IPS-15b (cell line): ENCODE measurements around the gene SRGAP2C.
"Not testable (repeated sequence)": the region's sequence is repeated elsewhere in the genome, so short reads cannot be mapped to it uniquely, and the experiment has no call there.

ENCODE experiments used
- H3K27me3 ChIP-seq: one replicate; pipeline ENCODE4 v1.6.1; 2013; ENCODE audit warnings: low read length; ENCODE audit not compliant: control insufficient read depth, insufficient read depth
- H3K36me3 ChIP-seq: one replicate; pipeline ENCODE4 v1.6.1; 2013; ENCODE audit warnings: low read length; ENCODE audit not compliant: control insufficient read depth, insufficient read depth
- H3K4me1 ChIP-seq: one replicate; pipeline ENCODE4 v1.6.1; 2013; ENCODE audit warnings: mild to moderate bottlenecking, low read length; ENCODE audit not compliant: control insufficient read depth, insufficient read depth
- H3K4me3 ChIP-seq: one replicate; pipeline ENCODE4 v1.5.1; 2013; ENCODE audit warnings: low read depth, low read length
- H3K9ac ChIP-seq: one replicate; pipeline ENCODE4 v1.6.1; 2013; ENCODE audit warnings: low read depth, mild to moderate bottlenecking, low read length
- H3K9me3 ChIP-seq: one replicate; pipeline ENCODE4 v1.6.1; 2013; ENCODE audit warnings: mild to moderate bottlenecking, low read length; ENCODE audit not compliant: control insufficient read depth, insufficient read depth

The SRGAP2C gene

GRCh38 chr1:121275435-121275834 is 90.7 kb downstream of the SRGAP2C start:
- H3K9me3 ChIP-seq, H3K27me3 ChIP-seq, H3K4me3 ChIP-seq, H3K36me3 ChIP-seq, H3K9ac ChIP-seq, H3K4me1 ChIP-seq: not testable (repeated sequence)

GRCh38 chr1:121278202-121278601 is 93.4 kb downstream of the SRGAP2C start:
- H3K4me3 ChIP-seq, H3K9me3 ChIP-seq, H3K4me1 ChIP-seq, H3K27me3 ChIP-seq, H3K36me3 ChIP-seq, H3K9ac ChIP-seq: not testable (repeated sequence)

- H3K9me3 ChIP-seq, H3K9ac ChIP-seq, H3K4me3 ChIP-seq, H3K36me3 ChIP-seq, H3K27me3 ChIP-seq, H3K4me1 ChIP-seq: not testable (repeated sequence)
These were observed 94.2 kb downstream of the SRGAP2C start for GRCh38 chr1:121278777-121279547.

DNA sequence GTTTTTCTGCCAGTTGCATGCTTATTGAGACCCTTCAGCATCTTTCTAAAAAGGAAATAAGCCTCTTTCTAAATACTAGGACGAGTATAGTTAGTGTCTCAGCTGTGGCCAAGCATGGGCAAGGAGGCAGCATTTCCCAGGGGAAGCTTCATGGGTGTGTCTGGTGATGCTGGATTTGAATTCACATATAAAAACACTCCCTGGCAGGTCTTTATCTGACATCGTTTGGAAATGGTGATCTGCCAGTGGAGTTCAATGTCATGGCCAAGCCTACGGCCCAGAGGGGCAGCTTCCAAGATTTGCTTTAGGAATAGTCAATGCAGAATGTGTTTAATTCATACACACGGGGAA is 94.7 kb downstream of the SRGAP2C start:
- not testable (repeated sequence) for H3K9me3 ChIP-seq, H3K4me1 ChIP-seq, H3K9ac ChIP-seq, H3K27me3 ChIP-seq, H3K4me3 ChIP-seq, H3K36me3 ChIP-seq

- H3K4me3 ChIP-seq, H3K36me3 ChIP-seq, H3K27me3 ChIP-seq, H3K4me1 ChIP-seq, H3K9me3 ChIP-seq, H3K9ac ChIP-seq: not testable (repeated sequence)
These were observed 96.0 kb downstream of the SRGAP2C start for GRCh38 chr1:121280699-121281317.

DNA sequence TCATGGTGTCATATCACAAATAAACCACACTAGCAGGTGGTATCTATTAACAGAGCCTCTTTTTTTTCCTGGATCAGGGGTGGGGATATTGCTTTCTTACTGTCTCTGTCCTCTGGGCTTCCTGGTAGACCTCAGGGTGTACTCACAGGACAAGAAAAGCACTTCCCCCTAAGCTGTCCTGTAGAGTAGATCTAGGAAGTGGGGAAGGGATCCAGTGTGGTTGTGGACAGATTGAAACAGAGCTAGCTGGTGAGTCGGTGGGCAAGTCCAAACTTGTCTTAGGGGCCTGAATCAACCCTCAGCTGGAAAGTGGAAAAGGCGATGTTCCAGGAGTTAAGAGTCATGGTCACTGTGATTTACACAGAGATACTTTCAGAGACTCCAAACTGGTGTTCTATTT is 96.7 kb downstream of the SRGAP2C start:
- H3K9ac ChIP-seq, H3K27me3 ChIP-seq, H3K36me3 ChIP-seq, H3K9me3 ChIP-seq, H3K4me1 ChIP-seq, H3K4me3 ChIP-seq: not testable (repeated sequence)

- not testable (repeated sequence) for H3K36me3 ChIP-seq, H3K9ac ChIP-seq, H3K4me1 ChIP-seq, H3K27me3 ChIP-seq, H3K4me3 ChIP-seq, H3K9me3 ChIP-seq
These were observed 98.9 kb downstream of the SRGAP2C start for GRCh38 chr1:121283587-121284180.

DNA sequence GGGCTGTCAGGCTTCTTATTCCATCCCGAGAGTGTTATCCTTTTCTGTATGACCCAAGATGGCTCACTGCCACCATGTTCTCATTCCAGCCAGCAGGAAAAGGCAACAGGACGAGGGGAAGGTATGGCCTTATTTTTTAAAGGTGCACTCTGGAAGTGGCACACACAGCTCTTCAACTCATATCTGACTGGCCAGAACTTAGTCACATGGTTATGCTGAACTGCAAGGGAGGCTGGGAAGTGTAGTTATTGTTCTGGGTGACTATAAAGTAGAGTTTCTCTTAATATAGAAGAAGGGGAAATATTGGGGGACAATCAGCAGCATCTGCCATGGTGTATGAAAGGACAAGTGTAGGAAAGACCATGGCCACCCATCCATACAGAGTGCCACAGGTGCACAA is 107.8 kb downstream of the SRGAP2C start:
- H3K9ac ChIP-seq, H3K36me3 ChIP-seq, H3K4me1 ChIP-seq, H3K4me3 ChIP-seq, H3K9me3 ChIP-seq, H3K27me3 ChIP-seq: not testable (repeated sequence)

- H3K4me3 ChIP-seq, H3K36me3 ChIP-seq, H3K9ac ChIP-seq: not testable (repeated sequence)
These were observed 108.8 kb downstream of the SRGAP2C start for GRCh38 chr1:121293263-121294204.

DNA sequence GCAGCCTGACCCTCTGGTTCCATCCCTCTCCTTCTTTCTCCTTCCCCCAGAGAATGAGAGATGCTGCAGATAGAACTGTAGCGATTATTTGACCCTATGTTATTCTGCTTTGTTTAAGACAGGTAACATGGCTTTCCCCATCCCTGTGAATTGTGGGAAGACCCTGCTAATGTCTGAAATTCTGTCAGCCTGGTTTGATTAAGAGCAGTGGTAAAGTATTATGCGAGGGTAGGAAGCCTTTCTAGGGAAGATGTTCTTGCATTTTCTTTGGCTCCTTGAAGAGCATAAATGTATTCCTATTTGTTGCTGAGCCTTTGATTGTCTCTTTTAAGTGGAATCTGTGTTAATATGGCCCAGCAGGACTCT is 109.4 kb downstream of the SRGAP2C start:
- not testable (repeated sequence) for H3K9ac ChIP-seq, H3K27me3 ChIP-seq, H3K4me1 ChIP-seq, H3K36me3 ChIP-seq, H3K9me3 ChIP-seq, H3K4me3 ChIP-seq

More at GRCh38 chr1:121293263-121294204, 108.8 kb downstream of the SRGAP2C start:
- H3K9me3 ChIP-seq, H3K4me1 ChIP-seq, H3K27me3 ChIP-seq: not testable (repeated sequence)

DNA sequence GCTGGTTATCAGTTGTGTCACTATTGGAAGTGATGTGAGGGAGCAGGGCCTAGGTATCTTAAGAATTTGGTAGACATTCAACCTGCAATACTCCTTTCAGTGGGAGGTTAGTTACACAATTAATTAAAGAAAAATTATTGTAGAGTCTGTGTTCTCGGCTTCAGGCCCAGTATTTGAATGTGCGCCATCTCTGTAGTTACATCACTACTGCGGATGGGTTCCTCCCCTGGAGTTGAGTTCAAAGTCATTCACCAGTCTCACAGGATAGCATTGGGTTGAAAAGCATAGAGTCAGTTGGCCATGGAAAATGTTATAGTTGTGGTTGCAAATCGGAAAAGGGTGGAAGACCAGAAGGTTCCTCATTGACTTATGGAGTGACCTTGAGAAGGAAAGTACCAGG is 111.8 kb downstream of the SRGAP2C start:
- H3K36me3 ChIP-seq, H3K9ac ChIP-seq, H3K27me3 ChIP-seq, H3K4me3 ChIP-seq, H3K4me1 ChIP-seq, H3K9me3 ChIP-seq: not testable (repeated sequence)

DNA sequence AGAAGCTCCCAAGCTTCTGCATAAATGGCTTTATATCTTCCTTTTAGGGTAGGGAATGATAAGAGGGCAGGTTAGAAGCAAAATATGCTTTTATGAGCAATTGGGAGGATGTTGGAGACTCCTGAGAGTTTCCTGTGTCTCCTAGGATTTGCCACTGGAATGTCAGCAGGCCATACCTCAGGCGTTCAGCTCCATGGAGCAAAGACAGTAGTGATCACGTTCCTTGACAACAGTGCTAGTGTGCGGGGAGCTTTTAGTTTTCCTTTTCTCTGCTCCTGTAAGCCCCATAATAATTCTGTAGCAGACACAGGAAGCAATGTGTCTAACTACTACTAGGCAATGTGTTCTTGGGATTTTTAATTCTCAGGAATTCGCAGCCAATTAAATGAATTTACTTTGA is 113.8 kb downstream of the SRGAP2C start:
- H3K9ac ChIP-seq, H3K27me3 ChIP-seq, H3K9me3 ChIP-seq, H3K4me1 ChIP-seq, H3K36me3 ChIP-seq, H3K4me3 ChIP-seq: not testable (repeated sequence)
